Ishikawa (cell line): ENCODE results near the gene CDH13.

Source experiments
- CEBPB ChIP-seq: IDR thresholded peaks from 2 replicates; pipeline ENCODE4 v1.6.1; 2012
- CREB1 ChIP-seq: IDR thresholded peaks from 2 replicates; pipeline ENCODE4 v1.6.1; 2012; ENCODE audit warnings: low read depth
- EGR1 ChIP-seq: IDR thresholded peaks from 2 replicates; pipeline ENCODE4 v1.6.1; 2012
- EP300 ChIP-seq: IDR thresholded peaks from 2 replicates; pipeline ENCODE4 v1.6.1; 2012; ENCODE audit warnings: borderline replicate concordance
- FOXM1 ChIP-seq: IDR thresholded peaks from 2 replicates; pipeline ENCODE4 v1.6.1; 2012; ENCODE audit warnings: low read depth, borderline replicate concordance
- MAX ChIP-seq: IDR thresholded peaks from 2 replicates; pipeline ENCODE4 v1.6.1; 2012
- NFIC ChIP-seq: IDR thresholded peaks from 2 replicates; pipeline ENCODE4 v1.6.1; 2012
- RAD21 ChIP-seq: IDR thresholded peaks from 2 replicates; pipeline ENCODE4 v1.6.1; 2012; ENCODE audit warnings: low read depth
- REST ChIP-seq: IDR thresholded peaks from 2 replicates; pipeline ENCODE4 v1.6.1; 2012; ENCODE audit warnings: low read depth, mild to moderate bottlenecking
- TAF1 ChIP-seq: IDR thresholded peaks from 2 replicates; pipeline ENCODE4 v1.6.1; 2012; ENCODE audit warnings: low read depth, mild to moderate bottlenecking
- TCF12 ChIP-seq: IDR thresholded peaks from 2 replicates; pipeline ENCODE4 v1.6.1; 2012; ENCODE audit warnings: low read depth
- TEAD4 ChIP-seq: IDR thresholded peaks from 2 replicates; pipeline ENCODE4 v1.6.1; 2012
- USF1 ChIP-seq: IDR thresholded peaks from 2 replicates; pipeline ENCODE4 v1.6.1; 2012
- YY1 ChIP-seq: IDR thresholded peaks from 2 replicates; pipeline ENCODE4 v1.6.1; 2012; ENCODE audit warnings: low read depth
- ZBTB7A ChIP-seq: IDR thresholded peaks from 2 replicates; pipeline ENCODE4 v1.6.1; 2012; ENCODE audit warnings: low read depth

The CDH13 gene

GRCh38 chr16:82882226-82882625 is 255.5 kb downstream of the CDH13 start:
- TF ChIP-seq EP300 (no peak), NFIC (no peak), ZBTB7A (no peak), MAX (no peak), TEAD4 (no peak), REST (no peak), CREB1 (no peak), CEBPB (no peak), YY1 (no peak), TAF1 (no peak)

- no peak for TF ChIP-seq NFIC
- no peak for TF ChIP-seq YY1
- TF ChIP-seq FOXM1, result no peak
- TF ChIP-seq EP300, result no peak
- TF ChIP-seq USF1, result no peak
- TF ChIP-seq REST, result no peak
- no peak for TF ChIP-seq MAX
- TF ChIP-seq CEBPB, result no peak
- TF ChIP-seq ZBTB7A, result no peak
- no peak for TF ChIP-seq TAF1
- TF ChIP-seq EGR1, result no peak
- TF ChIP-seq TEAD4, result no peak
- no peak for TF ChIP-seq TCF12
- no peak for TF ChIP-seq RAD21
- no peak for TF ChIP-seq CREB1
Observed at GRCh38 chr16:82882982-82883835, 256.4 kb downstream of the CDH13 start.

GRCh38 chr16:82884320-82884898 is 257.6 kb downstream of the CDH13 start:
- TF ChIP-seq ZBTB7A, result no peak
- TF ChIP-seq NFIC, result no peak
- TF ChIP-seq YY1, result no peak
- no peak for TF ChIP-seq EGR1
- TF ChIP-seq TAF1, result no peak
- no peak for TF ChIP-seq USF1
- TF ChIP-seq REST, result no peak
- TF ChIP-seq EP300, result no peak
- no peak for TF ChIP-seq TEAD4
- TF ChIP-seq RAD21, result no peak
- TF ChIP-seq FOXM1, result no peak
- TF ChIP-seq CREB1, result no peak
- no peak for TF ChIP-seq TCF12
- no peak for TF ChIP-seq MAX
- TF ChIP-seq CEBPB, result no peak

- TF ChIP-seq MAX (no peak), YY1 (no peak), REST (no peak), TCF12 (no peak), USF1 (no peak), CEBPB (no peak), CREB1 (no peak), TAF1 (no peak), RAD21 (no peak), FOXM1 (no peak), EP300 (no peak), ZBTB7A (no peak)
Observed at GRCh38 chr16:82886146-82886545, 259.4 kb downstream of the CDH13 start.
